Esophagus (tissue), 2 donors: Measurements from ENCODE around the gene PFDN2. TPM values are rescaled to one million over a fixed set of nuclear protein-coding genes. Genes with fewer than 3 reads are reported as not detected.
A peak's percentile ranks its signal among the peaks of the same experiment; 100 is the strongest.
"Not testable (repeated sequence)": the region's sequence is repeated elsewhere in the genome, so short reads cannot be mapped to it uniquely, and the experiment has no call there.

Source experiments
- H3K27ac ChIP-seq, 2 donors: one replicate each; pipeline ENCODE4 v1.5.1; 2013; ENCODE audit warnings: low read depth in 2 of 2, mild to moderate bottlenecking in 2 of 2, inconsistent platforms in 1 of 2, low read length in 1 of 2, moderate library complexity in 1 of 2
- H3K27me3 ChIP-seq, 2 donors: one replicate each; pipeline ENCODE4 v1.6.1; 2013; ENCODE audit warnings: low read length in 2 of 2, control low read depth in 1 of 2, mild to moderate bottlenecking in 1 of 2; ENCODE audit not compliant: insufficient read depth in 2 of 2, control insufficient read depth in 1 of 2
- H3K36me3 ChIP-seq, 2 donors: one replicate each; pipeline ENCODE4 v1.6.1; 2013; ENCODE audit warnings: low read length in 1 of 2; ENCODE audit not compliant: control insufficient read depth in 2 of 2, insufficient read depth in 2 of 2
- H3K4me1 ChIP-seq, 2 donors: one replicate each; pipeline ENCODE4 v1.6.1; 2013; ENCODE audit warnings: low read length in 1 of 2; ENCODE audit not compliant: control insufficient read depth in 2 of 2, insufficient read depth in 2 of 2
- H3K4me3 ChIP-seq, 2 donors: one replicate each; pipeline ENCODE4 v1.5.1; 2013; ENCODE audit warnings: low read length in 2 of 2, mild to moderate bottlenecking in 2 of 2, low read depth in 1 of 2, moderate library complexity in 1 of 2
- H3K9me3 ChIP-seq, 2 donors: one replicate each; pipeline ENCODE4 v1.6.1; 2013; ENCODE audit warnings: mild to moderate bottlenecking in 2 of 2, low read depth in 1 of 2, low read length in 1 of 2, moderate library complexity in 1 of 2; ENCODE audit not compliant: control insufficient read depth in 2 of 2, insufficient read depth in 1 of 2
- WGBS, 2 donors: extraction: QIAGEN DNeasy Blood & Tissue Kit; methylation state at CpG; one replicate each; pipeline ENCODE4 v1.1.7; 2013; 5-methylcytosine and 5-hydroxymethylcytosine counted together
- polyA plus RNA-seq, 2 donors: library from polyadenylated mRNA; stranded (reverse); fragments of 200-250 nt; gene quantifications; one replicate each; pipeline ENCODE4 v1.2.3, GENCODE V29; 2013
- donor health status: healthy with polysubstance abuse.
- donor health status: Bipolar disorder and iron deficiency.

The PFDN2 gene
- polyA plus RNA-seq, 2 donors = 116 to 186 TPM

- WGBS, 2 donors = 61 to 69% methylated on average over 10 of the region's 10 CpGs
- peak overlapping the region; percentile 28 to 38 for H3K4me3 ChIP-seq
- peak overlapping the region; percentile 79 to 84 for H3K27ac ChIP-seq
- no peaks in the 10 kb centered on the region for H3K9me3 ChIP-seq
- no peaks in the 10 kb centered on the region for H3K27me3 ChIP-seq
- H3K36me3 ChIP-seq = peaks cover 0 to 23% of the 10 kb centered on the region in 2 donors
- H3K4me1 ChIP-seq = peaks cover 4 to 16% of the 10 kb centered on the region in 2 donors
These were observed 49.3 kb downstream of the PFDN2 start for GRCh38 chr1:161068306-161069234.

GRCh38 chr1:161066694-161067093, 51.1 kb downstream of the PFDN2 start:
- 63 to 74% methylated on average over 3 of the region's 3 CpGs for WGBS, 2 donors
- Histone ChIP-seq H3K4me3 (no peak overlapping the region), H3K36me3 (peaks cover 0 to 8% of the 10 kb centered on the region in 2 donors), H3K27ac (peak overlapping the region in 1 of 2 donors; percentile 7), H3K27me3 (no peaks in the 10 kb centered on the region), H3K4me1 (peaks cover 4 to 6% of the 10 kb centered on the region in 2 donors), H3K9me3 (no peaks in the 10 kb centered on the region)

- H3K9me3 ChIP-seq, H3K36me3 ChIP-seq, H3K27me3 ChIP-seq, H3K4me3 ChIP-seq, H3K4me1 ChIP-seq, H3K27ac ChIP-seq: not testable (repeated sequence)
- 90 to 92% methylated on average over 7 of the region's 7 CpGs for WGBS, 2 donors
These were observed 52.2 kb downstream of the PFDN2 start for GRCh38 chr1:161065681-161066080.

GRCh38 chr1:161063936-161064335, 53.9 kb downstream of the PFDN2 start:
- not testable (repeated sequence) for H3K4me1 ChIP-seq, H3K9me3 ChIP-seq
- 54 to 61% methylated on average over 6 of the region's 6 CpGs for WGBS, 2 donors

GRCh38 chr1:161061419-161061818, 56.4 kb downstream of the PFDN2 start:
- Histone ChIP-seq H3K9me3 (no peaks in the 10 kb centered on the region), H3K36me3 (peaks cover 0 to 1% of the 10 kb centered on the region in 2 donors), H3K4me1 (no peaks in the 10 kb centered on the region), H3K27me3 (no peaks in the 10 kb centered on the region), H3K4me3 (no peak overlapping the region), H3K27ac (no peak overlapping the region)
- 91 to 93% methylated on average over 4 of the region's 4 CpGs for WGBS, 2 donors

More at GRCh38 chr1:161063936-161064335, 53.9 kb downstream of the PFDN2 start:
- H3K27ac ChIP-seq, H3K4me3 ChIP-seq, H3K27me3 ChIP-seq, H3K36me3 ChIP-seq: not testable (repeated sequence)

GRCh38 chr1:161059293-161059692, 58.5 kb downstream of the PFDN2 start:
- Histone ChIP-seq H3K9me3 (no peaks in the 10 kb centered on the region), H3K4me3 (no peak overlapping the region), H3K4me1 (no peaks in the 10 kb centered on the region), H3K36me3 (peaks cover 3% of the 10 kb centered on the region in 2 donors), H3K27ac (no peak overlapping the region), H3K27me3 (no peaks in the 10 kb centered on the region)
- WGBS, 2 donors = 79 to 82% methylated on average over 6 of the region's 6 CpGs

- WGBS, 2 donors = 78 to 85% methylated on average over 7 of the region's 7 CpGs
- Histone ChIP-seq H3K27ac (no peak overlapping the region), H3K36me3 (peaks cover 6 to 18% of the 10 kb centered on the region in 2 donors)
These were observed 63.0 kb downstream of the PFDN2 start for GRCh38 chr1:161054805-161055204.

GRCh38 chr1:161054232-161054631, 63.6 kb downstream of the PFDN2 start:
- peaks cover 6 to 21% of the 10 kb centered on the region in 2 donors for H3K36me3 ChIP-seq
- H3K27me3 ChIP-seq = no peaks in the 10 kb centered on the region
- 86 to 91% methylated on average over 4 of the region's 4 CpGs for WGBS, 2 donors
- no peak overlapping the region for H3K4me3 ChIP-seq
- H3K4me1 ChIP-seq = no peaks in the 10 kb centered on the region
- H3K27ac ChIP-seq = no peak overlapping the region
- H3K9me3 ChIP-seq = no peaks in the 10 kb centered on the region

More at GRCh38 chr1:161054805-161055204, 63.0 kb downstream of the PFDN2 start:
- H3K4me1 ChIP-seq = no peaks in the 10 kb centered on the region
- no peaks in the 10 kb centered on the region for H3K9me3 ChIP-seq
- H3K27me3 ChIP-seq = no peaks in the 10 kb centered on the region
- H3K4me3 ChIP-seq = no peak overlapping the region

- WGBS, 2 donors = 78 to 83% methylated on average over 3 of the region's 3 CpGs
- Histone ChIP-seq H3K36me3 (peaks cover 6 to 31% of the 10 kb centered on the region in 2 donors), H3K9me3 (no peaks in the 10 kb centered on the region), H3K4me1 (peaks cover 0 to 4% of the 10 kb centered on the region in 2 donors), H3K27me3 (no peaks in the 10 kb centered on the region), H3K27ac (no peak overlapping the region), H3K4me3 (no peak overlapping the region)
These were observed 64.9 kb downstream of the PFDN2 start for GRCh38 chr1:161052899-161053298.
